Gastrocnemius medialis (tissue), 4 donors: ENCODE results near the gene STEAP1B. TPM values are rescaled to one million over a fixed set of nuclear protein-coding genes. Genes with fewer than 3 reads are reported as not detected.

ENCODE experiments used
- ATAC-seq, 2 donors: fragments of 150-250 bp; one replicate each; pipeline ENCODE4 v1.9.1; 2016
- DNase-seq, 2 donors: peaks; one replicate each; pipeline ENCODE4 v3.0.0-alpha.2; 2019
- H3K27ac ChIP-seq, 4 donors: fragments of 200-600 bp; sonication (generic); 1 replicate in 1 of 4; 2 replicates in 3 of 4; pipeline ENCODE4 v1.5.1; 2016 to 2018; ENCODE audit warnings: mild to moderate bottlenecking in 2 of 4, moderate library complexity in 1 of 4
- H3K27me3 ChIP-seq, 3 donors: fragments of 200-600 bp; sonication (generic) in 2 of 3; 1 replicate in 1 of 3; 2 replicates in 2 of 3; pipeline versions ENCODE4 v1.5.1 to v1.6.0; 2016 to 2019; ENCODE audit warnings: mild to moderate bottlenecking in 1 of 3, moderate library complexity in 1 of 3
- H3K36me3 ChIP-seq, 2 donors: fragments of 200-600 bp; sonication (generic) in 1 of 2; one replicate each; pipeline ENCODE4 v1.5.1; 2017 to 2018
- H3K4me1 ChIP-seq, 2 donors: fragments of 200-600 bp; sonication (generic) in 1 of 2; one replicate each; pipeline ENCODE4 v1.5.1; 2016 to 2017; ENCODE audit warnings: mild to moderate bottlenecking in 2 of 2
- H3K4me3 ChIP-seq, 4 donors: fragments of 200-600 bp; sonication (generic) in 3 of 4; 1 replicate in 1 of 4; 2 replicates in 3 of 4; pipeline ENCODE4 v1.5.1; 2016 to 2019; ENCODE audit warnings: mild to moderate bottlenecking in 2 of 4
- H3K9me3 ChIP-seq, 3 donors: fragments of 200-600 bp; sonication (generic) in 2 of 3; 1 replicate in 1 of 3; 2 replicates in 2 of 3; pipeline ENCODE4 v1.5.1; 2016 to 2019
- CTCF ChIP-seq, 5 experiments: fragments of 450-650 bp in 3 of 5; fragments of 200-600 bp in 2 of 5; sonication (generic) in 2 of 5; IDR thresholded peaks in 4 of 5; conservative IDR thresholded peaks in 1 of 5; 1 replicate in 4 of 5; 2 replicates in 1 of 5; pipeline ENCODE4 v1.5.1; 2016 to 2019; ENCODE audit warnings: antibody characterized with exemption in 5 of 5, mild to moderate bottlenecking in 3 of 5, moderate library complexity in 3 of 5
- POLR2A ChIP-seq, 2 donors: fragments of 450-650 bp; IDR thresholded peaks; one replicate each; pipeline ENCODE4 v1.6.1; 2017; ENCODE audit warnings: antibody characterized with exemption in 2 of 2, mild to moderate bottlenecking in 2 of 2, moderate library complexity in 2 of 2
- in situ Hi-C, 4 donors: fragments of 200-750 bp; cut with MboI; loops; one replicate each; pipeline versions ENCODE4 v1.15.0 to v1.8.0; 2017; ENCODE audit warnings: low sequenced_read_pairs in 4 of 4
- intact Hi-C: fragments of 100-400 bp; cut with DNase I; formaldehyde crosslinking; loops from one replicate; pipeline ENCODE4 v1.15.1; 2023; ENCODE audit warnings: low total_unique reads
- total RNA-seq, 4 donors: library from RNA; depleted of rRNA; stranded (reverse); fragments of >200 nt; gene quantifications; one replicate each; pipeline versions ENCODE4 v1.1.0 to v1.2.3, GENCODE V29; 2016

Gene STEAP1B
- total RNA-seq, 4 donors from 2014 or later = 0.60 to 1.7 (median 0.74) TPM

- Histone ChIP-seq H3K36me3 (no peaks in the 10 kb centered on the region), H3K27me3 (no peaks in the 10 kb centered on the region), H3K27ac (no peak overlapping the region), H3K4me3 (no peak overlapping the region), H3K9me3 (no peaks in the 10 kb centered on the region), H3K4me1 (no peaks in the 10 kb centered on the region)
- DNase-seq (no peak), ATAC-seq (no peak)
- in situ Hi-C loops = no loop called here
- TF ChIP-seq POLR2A (IDR thresholded peaks at IDR 0.05) (no peak), CTCF (IDR thresholded peaks at IDR 0.05 in 4 of 5, conservative IDR thresholded peaks at IDR 0.05 in 1 of 5) (no peak)
- intact Hi-C loops = no loop called here
Observed at GRCh38 chr7:22393913-22394729, 105.9 kb downstream of the STEAP1B start.

GRCh38 chr7:22390516-22390915, 109.5 kb downstream of the STEAP1B start:
- Histone ChIP-seq H3K27me3 (no peaks in the 10 kb centered on the region), H3K4me1 (no peaks in the 10 kb centered on the region), H3K9me3 (no peaks in the 10 kb centered on the region), H3K27ac (no peak overlapping the region), H3K36me3 (no peaks in the 10 kb centered on the region), H3K4me3 (no peak overlapping the region)
- DNase-seq = no peak
- TF ChIP-seq CTCF (IDR thresholded peaks at IDR 0.05 in 4 of 5, conservative IDR thresholded peaks at IDR 0.05 in 1 of 5) (no peak), POLR2A (IDR thresholded peaks at IDR 0.05) (no peak)
- intact Hi-C loops = no loop called here
- in situ Hi-C loops = no loop called here
- no peak for ATAC-seq

- ATAC-seq = no peak
- TF ChIP-seq POLR2A (IDR thresholded peaks at IDR 0.05) (no peak), CTCF (IDR thresholded peaks at IDR 0.05 in 4 of 5, conservative IDR thresholded peaks at IDR 0.05 in 1 of 5) (no peak)
- Histone ChIP-seq H3K27ac (no peak overlapping the region), H3K27me3 (no peaks in the 10 kb centered on the region), H3K36me3 (no peaks in the 10 kb centered on the region), H3K4me3 (no peak overlapping the region), H3K9me3 (no peaks in the 10 kb centered on the region), H3K4me1 (no peaks in the 10 kb centered on the region)
- DNase-seq = no peak
- intact Hi-C loops = no loop called here
- in situ Hi-C loops = no loop called here
Observed at GRCh38 chr7:22389892-22390291, 110.1 kb downstream of the STEAP1B start.

- no peak overlapping the region for H3K4me3 ChIP-seq
- DNase-seq (no peak), ATAC-seq (no peak)
- no peak for TF ChIP-seq POLR2A (IDR thresholded peaks at IDR 0.05)
- no peak for TF ChIP-seq CTCF (IDR thresholded peaks at IDR 0.05 in 4 of 5, conservative IDR thresholded peaks at IDR 0.05 in 1 of 5)
- no peaks in the 10 kb centered on the region for H3K27me3 ChIP-seq
- no peak overlapping the region for H3K27ac ChIP-seq
- no peaks in the 10 kb centered on the region for H3K36me3 ChIP-seq
- intact Hi-C loops = no loop called here
- in situ Hi-C loops = no loop called here
- no peaks in the 10 kb centered on the region for H3K4me1 ChIP-seq
- H3K9me3 ChIP-seq = no peaks in the 10 kb centered on the region
Observed at GRCh38 chr7:22387583-22387982, 112.4 kb downstream of the STEAP1B start.
